ENCODE data around the gene HTT. TPM values are rescaled to one million over a fixed set of nuclear protein-coding genes. Genes with fewer than 3 reads are reported as not detected.
A peak's percentile ranks its signal among the peaks of the same experiment; 100 is the strongest.

The HTT gene
- 35.1 TPM for total RNA-seq
- long read RNA-seq, partial matches to known transcripts = 18 of 29 reads
- long read RNA-seq, other reads (novel, unspliced or antisense) = 11 of 29 reads

DNA sequence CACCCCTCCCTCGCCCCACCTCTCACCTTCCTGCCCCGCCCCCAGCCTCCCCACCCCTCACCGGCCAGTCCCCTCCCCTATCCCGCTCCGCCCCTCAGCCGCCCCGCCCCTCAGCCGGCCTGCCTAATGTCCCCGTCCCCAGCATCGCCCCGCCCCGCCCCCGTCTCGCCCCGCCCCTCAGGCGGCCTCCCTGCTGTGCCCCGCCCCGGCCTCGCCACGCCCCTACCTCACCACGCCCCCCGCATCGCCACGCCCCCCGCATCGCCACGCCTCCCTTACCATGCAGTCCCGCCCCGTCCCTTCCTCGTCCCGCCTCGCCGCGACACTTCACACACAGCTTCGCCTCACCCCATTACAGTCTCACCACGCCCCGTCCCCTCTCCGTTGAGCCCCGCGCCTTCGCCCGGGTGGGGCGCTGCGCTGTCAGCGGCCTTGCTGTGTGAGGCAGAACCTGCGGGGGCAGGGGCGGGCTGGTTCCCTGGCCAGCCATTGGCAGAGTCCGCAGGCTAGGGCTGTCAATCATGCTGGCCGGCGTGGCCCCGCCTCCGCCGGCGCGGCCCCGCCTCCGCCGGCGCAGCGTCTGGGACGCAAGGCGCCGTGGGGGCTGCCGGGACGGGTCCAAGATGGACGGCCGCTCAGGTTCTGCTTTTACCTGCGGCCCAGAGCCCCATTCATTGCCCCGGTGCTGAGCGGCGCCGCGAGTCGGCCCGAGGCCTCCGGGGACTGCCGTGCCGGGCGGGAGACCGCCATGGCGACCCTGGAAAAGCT, at the start of gene HTT, which contains the start of gene HTT-AS:
Gene HTT, plus strand, starts transcription at position 604 of the 768 bp plus-strand sequence. Its CDS starts 145 bp downstream, at position 749.
Gene HTT-AS, minus strand, starts transcription at position 461 of the 768 bp plus-strand sequence.
- intact Hi-C loops (cut with DNase I) = loop anchor here (10.0 kb wide), 1 partner anchor 881 kb away; no protein-coding TSS in a partner anchor
- peak; percentile 99 for DNase-seq (ENCODE audit: low spot score)

DNA sequence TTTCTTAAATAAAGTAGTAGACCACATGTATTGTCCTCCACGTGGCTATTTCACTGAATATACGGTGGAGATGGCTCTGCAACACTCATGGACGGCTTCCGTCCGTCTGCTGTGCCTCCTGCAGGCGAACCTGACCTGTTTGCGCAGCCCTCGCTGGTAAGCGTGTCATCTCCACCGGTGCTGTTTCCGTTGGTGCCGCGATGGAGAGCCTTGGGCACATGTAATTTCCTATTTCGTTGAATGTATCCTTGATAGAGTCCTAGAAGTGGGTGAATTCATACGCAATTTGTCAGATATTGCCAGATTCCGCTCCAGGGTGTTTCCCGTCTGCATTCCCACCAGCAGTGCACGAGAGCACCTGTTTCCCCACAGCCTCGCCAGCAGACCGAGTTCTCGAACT, 48.6 kb upstream of the HTT start:
- intact Hi-C loops (cut with DNase I) = no loop called here

DNA sequence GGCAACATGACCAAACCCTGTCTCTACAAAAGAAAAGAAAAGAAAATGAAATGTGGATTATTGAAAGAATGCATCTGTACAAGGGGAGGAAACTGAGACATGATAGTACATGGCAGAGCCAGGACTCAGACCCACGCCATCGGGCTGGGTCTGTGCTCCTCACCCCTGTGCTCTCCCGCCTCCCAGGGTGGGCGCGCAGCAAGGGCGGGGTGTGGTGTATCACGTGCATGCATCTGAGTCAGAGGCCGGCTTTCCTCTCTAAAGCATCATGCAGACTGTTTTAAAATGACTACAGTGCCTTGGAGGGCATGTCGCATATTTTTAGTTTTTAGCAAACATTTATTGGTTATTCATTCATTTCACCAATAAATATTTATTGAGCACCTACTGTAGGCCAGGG, 47.9 kb upstream of the HTT start:
- intact Hi-C loops (cut with DNase I) = no loop called here
- DNase-seq (ENCODE audit: low spot score) = no peak

More for the DNA sequence above, 48.6 kb upstream of the HTT start:
- peak; percentile 43 for DNase-seq (ENCODE audit: low spot score)

DNA sequence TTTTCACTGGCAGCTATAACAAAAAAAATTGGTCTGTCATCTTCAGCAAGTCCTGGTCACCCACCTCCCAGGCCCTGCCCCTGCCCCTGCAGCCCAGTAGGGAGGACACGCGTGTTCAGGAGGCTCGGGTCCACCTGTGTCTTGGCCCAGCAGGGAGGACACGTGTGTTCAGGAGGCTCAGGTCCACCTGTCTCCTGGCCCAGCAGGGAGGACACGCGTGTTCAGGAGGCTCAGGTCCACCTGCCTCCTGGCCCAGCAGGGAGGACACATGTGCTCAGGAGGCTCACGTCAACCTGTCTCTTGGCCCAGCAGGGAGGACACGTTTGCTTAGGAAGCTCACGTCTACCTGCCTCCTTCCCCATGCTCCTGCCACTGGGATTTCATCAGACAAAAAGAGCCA, 45.0 kb upstream of the HTT start:
- intact Hi-C loops (cut with DNase I) = no loop called here
- peak; percentile 22 for DNase-seq (ENCODE audit: low spot score)

DNA sequence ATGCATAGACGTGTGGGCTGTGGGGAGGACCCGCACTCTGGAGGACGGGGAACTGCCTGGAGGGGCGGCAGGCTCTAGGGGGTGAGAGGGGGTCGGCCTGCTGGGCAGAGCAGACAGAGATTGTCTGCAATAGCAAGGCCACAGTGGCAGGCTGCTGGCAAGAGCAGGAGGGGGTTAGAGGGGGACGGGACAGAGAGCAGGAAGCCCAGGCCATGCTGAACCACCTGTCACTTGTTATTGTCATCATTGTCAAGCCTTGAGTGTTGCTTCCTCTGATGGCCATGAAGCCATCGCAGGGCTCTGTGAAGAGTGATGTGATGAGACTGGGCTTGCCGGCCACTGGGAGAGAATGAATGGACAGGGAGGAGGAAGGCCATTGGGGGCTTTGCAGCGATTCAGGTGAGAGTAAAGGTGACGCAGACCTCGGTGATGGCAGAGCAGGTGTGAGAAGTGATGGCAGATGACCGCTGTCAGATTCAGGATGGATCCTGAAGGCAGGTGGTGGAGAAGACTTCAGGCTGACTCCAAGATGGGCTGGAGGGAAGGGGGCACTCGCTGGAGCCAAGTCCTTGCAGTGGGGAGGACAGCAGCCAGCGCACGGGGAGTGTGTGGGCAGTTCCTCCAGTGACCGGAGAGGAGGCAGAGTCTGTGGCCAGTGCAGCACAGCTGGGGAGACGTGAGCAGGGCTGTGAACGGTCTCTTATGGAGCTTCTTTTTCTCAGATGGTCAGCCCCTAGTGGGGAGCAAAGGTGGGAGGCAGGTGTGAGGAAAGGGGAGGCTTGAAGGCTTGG, 43.7 kb upstream of the HTT start:
- intact Hi-C loops (cut with DNase I) = no loop called here

DNA sequence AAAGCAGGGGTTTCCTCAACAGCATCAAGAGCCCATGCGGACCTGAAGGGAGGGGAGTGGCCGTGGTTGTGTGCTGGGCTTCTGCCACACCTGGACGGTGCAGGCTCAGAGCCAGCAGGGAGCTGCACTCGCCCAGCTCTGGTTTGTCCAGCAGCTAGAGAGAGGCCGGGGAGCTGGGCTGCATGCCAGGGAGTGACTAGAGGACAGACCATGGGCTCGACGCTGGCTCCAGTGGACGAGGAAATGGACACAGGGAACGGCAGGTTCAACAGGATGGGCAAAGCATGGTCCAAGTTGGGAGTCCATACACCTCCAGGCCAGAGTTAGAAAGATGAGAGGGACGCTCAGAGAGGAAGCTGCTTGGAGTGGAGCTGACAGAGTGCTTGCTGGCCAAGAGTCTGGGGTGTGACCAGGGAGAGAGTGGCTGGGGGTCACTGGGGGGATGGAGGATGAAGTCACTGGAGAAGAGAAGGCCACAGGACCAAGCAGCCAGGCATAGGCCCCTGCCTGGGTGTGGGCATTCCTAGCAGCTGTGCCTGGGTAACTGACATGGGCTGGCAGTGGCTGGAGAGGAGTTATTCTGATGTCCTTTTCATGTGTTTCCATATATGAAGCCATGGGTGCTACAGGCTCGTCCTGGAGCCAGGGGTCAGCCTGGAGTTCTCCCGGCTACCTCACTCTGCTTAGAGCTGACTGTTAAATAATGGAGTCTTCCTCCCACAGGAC, 43.0 kb upstream of the HTT start:
- DNase-seq (ENCODE audit: low spot score) = peak; percentile 55
- intact Hi-C loops (cut with DNase I) = no loop called here

More for the DNA sequence above, 43.7 kb upstream of the HTT start:
- DNase-seq (ENCODE audit: low spot score) = peak; percentile 54

DNA sequence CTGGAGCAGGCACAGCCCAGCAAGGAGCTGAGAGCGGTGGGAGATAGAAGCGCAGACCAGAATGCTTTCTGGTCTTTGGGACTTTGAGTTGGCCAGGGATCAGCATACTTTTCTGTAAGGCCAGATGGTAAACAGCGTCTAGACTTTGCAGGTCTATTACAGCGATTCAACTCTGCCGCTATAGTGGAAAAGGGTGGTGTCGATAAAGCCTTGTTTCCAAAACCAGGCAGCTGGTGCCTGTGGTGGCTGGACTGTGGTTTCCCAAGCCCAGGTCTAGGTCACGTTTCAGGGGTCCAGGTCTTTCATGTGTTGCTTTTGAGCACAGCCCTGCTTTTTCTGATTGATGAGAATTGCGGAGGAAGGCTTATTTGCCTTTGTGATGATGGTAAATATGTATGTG, 40.2 kb upstream of the HTT start:
- intact Hi-C loops (cut with DNase I) = no loop called here
- DNase-seq (ENCODE audit: low spot score) = peak; percentile 20

DNA sequence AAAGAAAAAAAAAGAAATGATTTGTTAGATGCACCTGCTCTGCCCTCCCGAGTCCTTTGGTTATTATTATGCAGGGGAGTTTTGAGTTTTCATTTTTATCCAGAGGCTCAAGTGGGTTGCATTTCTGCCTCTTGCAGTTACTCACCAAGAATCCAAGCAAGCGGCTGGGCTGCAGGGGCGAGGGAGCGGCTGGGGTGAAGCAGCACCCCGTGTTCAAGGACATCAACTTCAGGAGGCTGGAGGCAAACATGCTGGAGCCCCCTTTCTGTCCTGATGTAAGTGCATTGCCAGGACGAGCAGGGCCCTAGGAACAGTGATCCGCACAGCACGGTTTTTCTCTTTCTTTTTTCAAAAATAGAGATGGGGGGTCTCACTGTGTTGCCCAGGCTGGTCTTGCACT, 39.2 kb upstream of the HTT start:
- intact Hi-C loops (cut with DNase I) = loop anchor here (5.0 kb wide), 1 partner anchor 273 kb away; no protein-coding TSS in a partner anchor
- DNase-seq (ENCODE audit: low spot score) = no peak

DNA sequence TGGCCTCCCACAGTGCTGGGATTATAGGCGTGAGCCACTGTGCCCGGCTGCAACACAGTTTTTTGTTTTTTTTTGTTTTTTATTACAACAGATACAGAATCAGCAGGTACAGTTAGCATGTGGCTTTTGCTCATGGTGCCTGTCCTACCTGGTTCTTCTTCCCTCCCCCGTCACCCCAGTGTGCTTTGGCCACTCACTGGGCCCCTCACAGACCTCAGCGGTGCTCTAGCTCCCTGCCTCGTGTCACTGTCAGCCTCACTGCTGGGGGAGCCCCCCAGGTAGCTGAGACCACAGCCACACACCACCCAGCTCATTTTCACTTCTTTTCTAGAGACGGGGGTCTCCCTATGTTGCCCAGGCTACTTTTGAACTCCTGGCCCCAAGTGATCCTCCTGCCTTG, 38.8 kb upstream of the HTT start:
- DNase-seq (ENCODE audit: low spot score) = no peak

DNA sequence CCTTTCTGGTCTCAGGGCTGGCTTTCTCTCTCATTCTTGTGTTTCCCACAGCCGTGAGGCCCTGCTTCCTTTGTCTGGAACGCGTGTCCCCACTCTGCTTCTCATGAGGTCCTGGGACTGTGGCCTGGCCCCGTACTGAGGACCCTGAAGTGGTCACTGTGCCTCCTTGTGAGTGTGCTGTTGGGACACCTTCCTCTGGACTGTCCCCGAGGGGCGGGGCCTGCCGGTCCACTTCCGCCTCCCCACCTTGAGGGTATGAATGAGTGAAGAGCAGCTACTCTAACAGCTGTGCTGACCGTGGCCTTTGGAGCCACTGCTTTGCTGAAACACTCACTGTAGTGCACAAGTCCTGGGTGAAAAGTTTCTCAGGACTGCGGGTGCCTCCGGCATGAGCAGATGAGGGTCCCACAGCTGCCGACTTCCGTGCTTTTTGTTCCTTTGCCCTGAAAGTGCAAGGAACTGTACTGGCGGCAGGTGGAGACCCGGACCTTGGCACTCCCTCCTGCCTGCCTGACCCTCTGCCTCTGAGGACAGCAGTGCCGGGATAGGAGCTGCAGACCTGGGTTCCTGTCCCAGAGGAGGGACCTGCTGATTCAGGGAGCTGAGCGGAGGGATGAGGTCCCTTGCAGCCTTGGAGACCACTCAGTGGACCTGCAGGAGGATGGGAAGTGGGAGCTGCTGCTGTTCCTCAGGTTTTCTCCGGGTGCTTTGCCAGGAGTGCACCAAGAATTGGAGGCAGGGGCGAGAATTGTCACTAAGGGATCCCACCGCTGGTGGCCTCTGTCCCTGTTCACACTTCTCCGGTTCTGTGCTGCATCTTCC, 38.1 kb upstream of the HTT start:
- DNase-seq (ENCODE audit: low spot score) = no peak
- intact Hi-C loops (cut with DNase I) = loop anchor here (5.0 kb wide), 1 partner anchor 274 kb away; no protein-coding TSS in a partner anchor

More for the DNA sequence above, 38.8 kb upstream of the HTT start:
- intact Hi-C loops (cut with DNase I) = loop anchor here (5.0 kb wide), 1 partner anchor 273 kb away; no protein-coding TSS in a partner anchor

DNA sequence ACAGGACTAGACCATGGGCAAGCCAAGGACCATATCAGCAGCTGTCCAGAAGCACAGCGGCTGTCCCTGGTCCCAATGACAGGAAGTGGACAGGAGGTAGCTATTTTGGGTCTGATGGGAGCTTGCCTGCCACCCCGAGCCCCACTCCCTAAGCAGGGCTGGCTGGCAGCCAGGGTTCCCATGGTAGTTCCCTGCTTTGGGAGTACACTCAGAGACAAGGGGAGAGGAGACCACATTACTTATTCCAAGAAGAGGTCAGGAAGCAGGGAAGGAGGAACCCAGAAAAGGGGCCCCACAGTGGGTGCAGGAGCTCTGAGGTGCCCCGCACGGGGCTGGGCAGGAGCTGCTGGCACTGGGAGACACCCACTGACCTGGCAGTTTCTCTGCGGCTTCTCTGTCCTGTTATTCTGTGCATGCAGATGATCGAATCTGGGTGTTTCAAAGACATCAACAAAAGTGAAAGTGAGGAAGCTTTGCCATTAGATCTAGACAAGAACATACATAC, 36.5 kb upstream of the HTT start:
- intact Hi-C loops (cut with DNase I) = loop anchor here (5.0 kb wide), 1 partner anchor 276 kb away; no protein-coding TSS in a partner anchor
- peak; percentile 85 for DNase-seq (ENCODE audit: low spot score)

DNA sequence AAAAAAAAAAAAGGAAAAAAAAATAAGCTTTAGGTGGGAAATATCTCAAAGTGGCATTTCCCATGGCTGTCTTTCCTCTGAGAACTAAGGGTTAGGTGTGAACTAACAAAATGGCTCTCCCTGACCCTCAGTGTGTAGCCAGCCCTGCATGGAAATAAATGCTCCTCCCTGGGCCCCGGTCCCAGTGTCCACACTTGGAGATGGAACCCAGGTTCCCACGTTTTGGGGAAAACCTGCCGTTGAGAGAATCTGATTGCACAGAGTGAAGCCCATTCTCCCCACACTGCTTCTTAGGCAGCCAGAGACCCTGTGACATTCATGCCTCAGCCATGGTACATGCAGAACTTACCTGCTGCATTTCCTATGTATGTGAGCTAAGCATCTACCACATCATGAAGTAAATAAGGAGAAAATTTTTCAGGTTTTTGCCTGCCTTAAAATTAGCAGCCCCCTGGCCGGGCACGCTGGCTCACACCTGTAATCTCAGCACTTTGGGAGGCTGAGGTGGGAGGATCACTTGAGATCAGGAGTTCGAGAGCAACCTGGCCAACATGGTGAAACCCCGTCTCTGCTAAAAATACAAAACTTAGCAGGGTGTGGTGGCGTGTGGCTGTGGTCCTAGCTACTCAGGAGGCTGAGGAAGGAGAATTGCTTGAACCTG, 34.6 kb upstream of the HTT start:
- intact Hi-C loops (cut with DNase I) = loop anchor here (5.0 kb wide), 1 partner anchor 278 kb away; no protein-coding TSS in a partner anchor
- no peak for DNase-seq (ENCODE audit: low spot score)

DNA sequence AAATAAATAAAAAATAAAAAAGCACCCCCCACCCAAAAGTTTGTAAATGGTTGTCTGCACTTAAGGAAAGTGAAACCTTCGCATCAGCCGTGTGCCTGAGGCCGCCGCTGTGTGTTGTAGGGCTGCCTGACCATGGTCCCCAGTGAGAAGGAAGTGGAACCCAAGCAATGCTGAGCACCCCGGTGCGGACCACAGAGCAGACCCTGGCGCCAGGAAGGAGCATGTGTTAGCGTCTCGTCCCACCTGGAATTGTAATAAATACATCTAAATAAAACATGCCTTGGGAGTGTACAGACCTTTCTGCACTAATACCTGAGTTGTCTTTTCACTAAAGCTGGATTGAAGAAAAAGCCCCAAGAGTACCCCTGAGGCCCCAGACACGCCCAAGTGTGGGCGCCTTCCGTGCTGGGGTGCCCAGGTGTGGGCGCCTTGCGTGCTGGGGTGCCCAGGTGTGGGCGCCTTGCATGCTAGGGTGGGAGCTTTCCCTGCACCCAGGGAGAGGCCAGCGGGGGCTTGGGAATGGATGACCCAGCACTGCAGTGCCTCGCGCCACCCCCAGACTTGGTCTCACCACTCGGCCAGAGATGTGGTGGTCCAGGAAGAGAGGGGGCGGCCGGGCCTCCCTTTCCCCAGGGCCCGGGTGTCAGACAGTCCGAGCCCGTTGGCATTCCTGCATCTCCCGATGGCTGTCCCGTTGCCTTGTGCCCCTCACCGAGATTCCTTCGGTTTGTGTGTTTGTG, 33.9 kb upstream of the HTT start:
- intact Hi-C loops (cut with DNase I) = no loop called here

DNA sequence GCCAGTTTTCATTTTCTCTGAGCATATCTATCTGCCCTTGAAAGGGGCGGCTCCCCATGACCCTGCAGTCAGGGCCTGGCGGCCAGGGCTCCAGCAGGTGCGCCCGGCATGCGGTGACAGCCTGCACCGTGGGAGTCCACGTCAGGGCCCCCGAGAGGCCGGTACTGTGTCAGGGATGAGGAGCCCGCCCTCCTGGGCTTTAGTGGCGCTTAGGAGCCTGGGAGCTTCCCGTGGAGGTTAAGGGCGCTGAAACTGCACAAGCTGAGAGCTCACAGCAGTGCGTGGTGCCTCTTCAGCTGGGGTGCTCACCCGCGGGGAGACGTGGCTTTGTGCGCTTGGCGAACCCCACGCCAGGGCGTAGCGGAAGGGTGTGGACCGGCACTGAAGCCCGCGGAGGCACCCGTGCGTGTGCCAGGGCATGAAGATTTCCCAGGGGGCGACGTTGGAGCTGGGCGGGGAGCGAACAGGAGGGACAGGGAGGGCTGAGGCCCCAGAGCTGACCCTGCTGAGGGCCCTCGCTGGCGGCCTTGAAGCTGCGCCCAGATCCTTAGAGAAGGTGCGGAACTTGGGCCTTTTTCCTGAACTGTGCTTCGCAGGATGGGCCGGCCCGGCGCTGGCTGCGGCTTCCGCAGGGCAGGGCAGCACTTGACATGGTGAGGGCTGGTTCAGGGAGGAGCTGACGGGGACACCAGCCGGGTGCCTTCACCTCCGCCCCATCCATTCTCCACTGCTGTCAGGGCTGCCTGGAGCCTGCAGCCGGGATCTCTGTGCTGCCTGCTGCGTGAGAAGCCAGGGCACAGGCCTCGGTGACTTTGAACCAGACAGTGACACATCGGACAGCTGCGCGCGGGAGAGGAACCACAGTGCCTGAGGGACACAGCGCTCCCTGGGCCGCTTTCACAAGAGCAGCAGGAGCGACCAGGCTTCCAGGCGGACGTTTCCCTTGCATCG, 33.0 kb upstream of the HTT start:
- DNase-seq (ENCODE audit: low spot score) = peak; percentile 82
- intact Hi-C loops (cut with DNase I) = no loop called here

More for the DNA sequence above, 33.9 kb upstream of the HTT start:
- DNase-seq (ENCODE audit: low spot score) = no peak

DNA sequence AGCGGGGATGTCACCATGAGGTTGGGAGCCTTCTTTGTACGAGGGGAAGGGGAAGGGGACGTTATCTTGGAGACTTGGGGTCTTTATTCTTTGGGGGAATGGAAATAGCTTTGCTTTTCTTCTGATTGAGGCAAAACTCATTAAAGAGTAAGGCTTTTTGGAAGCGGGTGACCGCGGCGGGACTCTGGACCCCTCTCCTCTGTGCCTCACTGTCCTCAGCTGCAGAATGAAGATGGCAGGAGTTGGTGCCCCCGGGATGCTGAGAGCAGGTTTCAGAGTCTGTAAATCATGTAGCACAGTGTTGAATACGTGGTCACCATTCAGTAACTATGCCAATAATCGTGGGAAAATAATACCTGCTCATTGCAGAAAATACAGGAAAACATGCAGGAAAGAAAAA, 32.3 kb upstream of the HTT start:
- intact Hi-C loops (cut with DNase I) = no loop called here
- DNase-seq (ENCODE audit: low spot score) = no peak

All from cardiac septum (tissue), 1 donor.